ENCODE measurements around the gene BBX.

BBX gene

DNA sequence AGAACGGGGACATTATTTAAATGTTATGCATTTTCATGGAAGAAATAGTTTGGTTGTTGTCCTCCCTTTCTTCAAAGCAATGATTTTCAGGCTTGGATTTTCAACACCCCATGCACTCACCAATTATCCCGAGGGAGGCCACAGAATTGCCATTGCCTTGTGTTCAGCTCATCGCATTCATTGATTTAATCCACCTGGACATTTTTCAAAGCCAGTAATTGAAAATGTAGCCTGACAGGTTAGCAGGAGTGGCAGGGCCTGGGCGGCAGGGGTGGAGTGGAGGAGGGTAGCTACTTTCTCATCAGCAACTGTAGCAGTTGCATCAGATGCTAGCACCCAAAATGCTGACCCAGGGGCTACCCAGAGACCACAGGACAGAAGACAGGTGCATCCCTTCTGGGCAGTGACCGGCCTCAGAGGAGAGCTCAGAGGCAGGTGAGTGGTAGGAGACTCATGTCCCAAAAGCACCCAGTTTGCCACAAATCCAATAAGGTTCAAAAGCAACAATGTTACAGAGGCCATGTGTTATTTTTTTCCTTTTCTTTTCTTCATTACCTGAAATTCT is 325.7 kb downstream of the BBX start:
- no peak for DNase-seq

GRCh38 chr3:107850681-107851080 is 327.9 kb downstream of the BBX start:
- no peak for DNase-seq

DNA sequence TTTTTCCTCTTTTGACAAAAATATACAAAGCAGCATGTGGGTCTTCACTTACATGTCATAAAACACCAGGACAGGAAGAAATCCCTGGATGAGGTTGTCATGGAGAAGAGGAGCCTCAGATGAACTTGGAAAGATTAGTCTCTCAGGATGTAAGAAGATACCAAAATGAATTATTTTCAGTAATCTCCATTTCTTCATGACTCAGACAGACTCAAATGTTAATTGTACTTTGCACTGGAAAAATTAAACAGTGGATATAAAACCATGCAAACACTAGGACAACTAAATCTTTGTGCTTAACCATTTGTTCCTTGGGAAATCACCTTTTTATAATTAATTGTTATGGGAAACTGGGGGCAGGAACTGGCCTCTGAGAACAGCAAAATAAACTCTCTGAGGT is 331.1 kb downstream of the BBX start:
- DNase-seq = no peak

- no peak for DNase-seq
Measured at GRCh38 chr3:107854733-107855132, 332.0 kb downstream of the BBX start.

DNA sequence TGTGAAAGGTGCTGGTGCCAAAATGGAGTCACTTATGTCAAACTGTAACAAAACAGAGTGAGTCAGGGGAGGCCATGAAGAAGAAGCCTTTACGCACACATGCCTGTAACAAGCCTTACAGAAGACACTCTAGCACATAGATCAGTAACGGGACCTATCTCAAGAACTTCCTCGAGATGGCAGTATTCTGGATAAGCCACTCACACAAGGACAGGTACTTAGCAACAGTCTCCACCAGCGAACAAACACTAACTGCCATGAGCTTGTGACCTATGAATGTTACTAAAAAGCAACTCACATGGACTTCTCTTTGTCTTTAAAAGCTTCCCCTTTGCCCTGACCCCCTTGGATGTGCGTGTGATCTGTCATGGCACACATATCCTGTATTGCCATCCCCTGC is 332.9 kb downstream of the BBX start:
- no peak for DNase-seq

DNA sequence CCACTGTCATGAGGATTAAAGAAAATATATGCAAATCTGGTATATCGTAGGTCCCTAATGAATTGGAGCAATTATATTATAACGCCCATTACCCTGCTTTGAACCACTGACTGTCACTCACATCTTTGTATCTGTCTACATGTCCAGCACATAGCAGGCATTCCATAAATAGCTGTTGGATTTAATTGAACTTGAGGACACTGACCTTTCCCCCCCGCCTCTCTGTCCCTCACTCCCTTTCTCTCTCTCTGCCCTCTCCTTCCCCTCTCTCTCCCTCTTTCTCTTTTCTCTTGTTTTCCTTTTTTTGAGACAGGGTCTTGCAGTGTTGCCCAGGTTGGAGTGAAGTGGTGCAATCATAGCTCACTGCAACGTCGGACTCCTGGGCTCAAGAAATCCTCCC is 335.1 kb downstream of the BBX start:
- DNase-seq = no peak

DNA sequence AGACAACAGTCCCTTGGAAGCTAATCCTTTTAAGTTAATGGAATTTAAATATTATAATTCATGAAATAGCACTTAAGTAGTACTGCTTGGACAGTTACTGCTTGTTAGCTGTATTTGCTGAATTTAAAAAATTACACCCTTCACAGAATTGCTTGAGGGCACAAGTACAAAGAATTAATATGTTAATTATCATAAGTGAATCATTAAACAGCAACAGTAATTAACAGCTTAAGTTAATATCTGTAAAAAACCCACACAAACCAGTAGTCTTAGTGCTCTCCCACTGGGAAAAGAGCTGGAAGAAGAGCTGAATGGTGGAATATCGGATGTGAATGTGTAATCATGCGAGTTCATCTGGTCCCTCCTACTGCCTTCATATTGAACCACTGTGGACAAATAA is 336.1 kb downstream of the BBX start:
- DNase-seq = no peak
